NB4 (cell line): ENCODE measurements around the gene COL4A5.

ENCODE experiments used
- CTCF ChIP-seq: IDR thresholded peaks from one replicate; pipeline ENCODE4 v1.5.1; 2012; ENCODE audit warnings: low read depth, low read length
- MAX ChIP-seq: IDR thresholded peaks from 2 replicates; pipeline ENCODE4 v1.6.1; 2011; ENCODE audit warnings: low read depth, low read length
- POLR2A ChIP-seq: IDR thresholded peaks from 2 replicates; pipeline ENCODE4 v1.6.1; 2011; ENCODE audit warnings: mild to moderate bottlenecking; ENCODE audit not compliant: insufficient read length; ENCODE audit errors: extremely low read depth

DNA sequence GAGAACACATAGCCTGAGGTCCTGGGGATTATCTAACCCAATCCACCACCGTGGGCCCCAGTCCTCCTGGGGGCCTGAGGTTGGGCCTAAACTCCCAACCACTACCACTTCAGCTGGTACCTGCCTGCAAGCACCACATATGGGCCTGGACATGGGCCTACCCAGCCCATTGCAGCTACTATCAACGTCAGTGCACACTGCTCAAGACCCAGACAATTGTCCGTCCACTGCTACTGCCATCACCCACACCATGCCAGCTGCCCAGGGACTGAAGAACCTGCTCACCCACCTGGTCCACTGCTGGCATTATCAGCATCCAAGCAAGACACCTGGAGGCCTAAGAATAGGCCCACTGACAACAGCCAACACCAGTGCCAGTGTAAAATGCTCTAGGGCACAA, 88.1 kb downstream of the COL4A5 start:
- TF ChIP-seq CTCF (no peak), POLR2A (no peak), MAX (no peak)
